Cardiac fibroblast (primary cell): ENCODE data around the gene RPL12.
A peak's percentile ranks its signal among the peaks of the same experiment; 100 is the strongest.

Source experiments
- DNase-seq, 2 donors: peaks; one replicate each; pipeline versions ENCODE4 v3.0.0 to v3.0.0-alpha.2; 2010; ENCODE audit warnings: low read depth in 2 of 2
- H3K4me3 ChIP-seq, 2 donors: replicated peaks in 1 of 2; 1 replicate in 1 of 2; 2 replicates in 1 of 2; pipeline ENCODE4 v1.5.1; 2011; ENCODE audit warnings: low read depth in 2 of 2, low read length in 2 of 2, mild to moderate bottlenecking in 2 of 2, moderate library complexity in 1 of 2
- CTCF ChIP-seq: IDR thresholded peaks from one replicate; pipeline ENCODE4 v1.5.1; 2011; ENCODE audit warnings: low read depth, mild to moderate bottlenecking, low read length, inconsistent platforms

The RPL12 gene

GRCh38 chr9:127426756-127427155 is 24.4 kb downstream of the RPL12 start:
- no peak overlapping the region for H3K4me3 ChIP-seq
- TF ChIP-seq CTCF = no peak
- DNase-seq = no peak

- TF ChIP-seq CTCF = no peak
- H3K4me3 ChIP-seq = peak overlapping the region; percentile 90 to 96
- no peak for DNase-seq
Observed at GRCh38 chr9:127424676-127424999, 26.6 kb downstream of the RPL12 start.

DNA sequence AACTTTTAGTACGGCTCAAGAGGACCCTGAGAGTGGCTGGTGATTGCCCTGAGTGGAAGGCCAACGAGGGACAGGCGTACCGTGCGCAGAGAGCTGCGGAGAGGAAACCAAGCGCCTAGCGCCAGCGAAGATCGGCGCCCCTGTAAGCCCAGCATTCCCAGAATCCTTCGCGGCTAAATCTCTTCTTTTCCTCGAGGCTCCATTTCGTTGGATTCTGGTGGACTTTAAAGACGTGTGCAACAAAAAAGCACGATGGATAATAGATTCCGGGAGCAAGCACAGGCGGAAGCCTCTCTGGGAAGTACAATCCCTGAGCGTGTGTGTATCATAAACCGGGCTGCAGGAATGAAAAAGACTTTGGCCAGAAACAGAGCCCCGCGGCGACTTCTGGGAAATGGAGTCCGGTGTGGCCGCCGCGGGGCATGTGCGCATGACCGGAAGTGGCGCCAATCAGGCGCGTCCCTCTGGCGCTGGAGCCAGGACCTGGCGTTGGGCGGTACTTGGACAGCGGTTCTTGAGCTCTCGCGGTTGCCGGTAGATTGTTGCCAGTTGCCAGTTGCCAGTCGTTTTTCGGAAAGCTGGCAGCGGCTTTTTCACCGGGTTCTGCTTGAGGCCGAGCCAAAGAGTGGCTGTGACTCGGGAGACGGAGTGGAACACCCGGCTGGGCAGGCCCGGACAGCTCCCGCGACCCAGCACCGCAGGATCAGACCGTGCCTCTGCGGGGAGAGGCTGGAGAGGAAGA is 27.1 kb downstream of the RPL12 start, which contains the start of gene ZNF79:
ZNF79 (plus strand) TSS at position 449 of the 742 bp plus-strand sequence. CDS start 406 bp downstream, outside the sequence.
- TF ChIP-seq CTCF = no peak
- DNase-seq = peak; percentile 93
- H3K4me3 ChIP-seq = peak within 1 kb of the TSS; percentile 90 to 96

DNA sequence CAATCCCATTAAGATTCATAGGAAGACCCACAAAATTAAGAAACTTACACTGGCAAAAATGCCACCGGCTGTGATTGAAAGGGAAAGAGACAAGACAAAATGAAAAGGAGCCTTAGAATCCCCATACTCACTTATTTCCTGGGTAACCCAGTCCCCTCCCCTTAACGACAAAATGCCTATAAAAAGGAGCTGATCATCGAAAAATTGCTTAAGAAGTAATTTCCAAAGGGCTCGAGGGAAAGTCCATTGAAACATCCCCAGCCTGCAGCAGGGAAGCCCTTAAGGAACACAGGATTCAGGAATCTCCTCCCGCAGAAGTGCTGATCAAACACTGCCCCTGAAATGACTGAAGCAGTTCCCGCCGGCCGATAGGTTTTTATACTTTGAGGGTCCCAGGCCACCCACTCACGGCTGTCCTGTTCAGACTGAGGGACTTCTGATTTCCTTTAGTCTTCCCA is 27.7 kb downstream of the RPL12 start:
- peak overlapping the region; percentile 90 to 96 for H3K4me3 ChIP-seq
- DNase-seq = no peak
- TF ChIP-seq CTCF = no peak

- peak overlapping the region; percentile 90 to 96 for H3K4me3 ChIP-seq
- no peak for TF ChIP-seq CTCF
- no peak for DNase-seq
Observed at GRCh38 chr9:127422787-127423186, 28.4 kb downstream of the RPL12 start.

DNA sequence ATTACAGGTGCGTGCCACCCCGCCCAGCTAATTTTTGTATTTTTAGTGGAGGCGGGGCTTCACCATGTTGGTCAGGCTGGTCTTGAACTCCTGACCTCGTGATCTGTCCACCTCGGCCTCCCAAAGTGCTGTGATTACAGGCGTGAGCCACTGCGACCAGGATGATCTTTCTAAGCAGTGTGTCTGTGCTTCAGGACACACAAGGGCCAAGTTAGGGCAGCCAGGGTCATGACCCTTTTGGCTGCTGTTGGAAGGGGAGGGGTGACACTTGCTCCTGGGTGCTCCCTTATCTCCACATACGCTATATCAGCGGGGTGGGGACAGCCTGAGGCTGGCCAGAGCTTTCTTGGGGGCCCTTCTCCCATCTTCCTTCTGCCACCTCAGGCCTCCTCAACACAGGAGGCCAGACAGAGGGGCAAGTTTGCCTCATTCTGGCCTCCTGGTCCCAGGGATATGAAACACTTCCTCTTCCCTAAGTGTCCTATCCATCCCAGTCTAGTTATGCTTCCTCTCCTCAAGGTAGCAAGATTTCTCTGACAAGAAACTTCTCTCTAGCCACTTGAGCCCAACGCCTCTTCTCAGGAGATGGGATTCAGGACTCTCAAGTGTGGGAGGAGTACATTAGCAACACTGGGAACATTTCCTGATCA is 28.9 kb downstream of the RPL12 start:
- H3K4me3 ChIP-seq = no peak overlapping the region
- no peak for TF ChIP-seq CTCF
- no peak for DNase-seq
